ENCODE results near the gene OPHN1.
"Not testable (repeated sequence)": the region's sequence is repeated elsewhere in the genome, so short reads cannot be mapped to it uniquely, and the experiment has no call there.

The OPHN1 gene

GRCh38 chrX:68421636-68422035 lies 11.7 kb downstream of the OPHN1 start:
- DNase-seq, result no peak

- DNase-seq, result no peak
Measured at GRCh38 chrX:68420559-68420958, 12.7 kb downstream of the OPHN1 start.

DNA sequence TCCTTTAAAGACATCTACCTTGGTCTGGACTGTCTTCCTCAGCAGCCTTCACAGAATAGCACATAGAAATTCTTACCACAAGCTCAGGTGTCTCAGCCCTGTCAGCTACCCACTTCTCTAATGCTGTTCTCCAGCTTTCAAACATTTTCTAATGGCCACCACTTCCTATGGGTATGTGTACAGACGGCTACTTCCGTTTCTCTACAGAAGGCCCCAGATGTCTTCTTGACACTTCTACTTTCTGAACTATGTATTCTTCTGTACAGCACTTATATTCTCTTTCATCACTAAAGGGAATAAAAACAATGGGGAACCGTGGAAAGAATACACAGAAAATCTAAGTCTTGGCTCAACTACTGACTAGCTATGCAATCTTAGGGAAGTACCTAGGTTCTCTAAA lies 13.3 kb downstream of the OPHN1 start:
- DNase-seq, result no peak

DNA sequence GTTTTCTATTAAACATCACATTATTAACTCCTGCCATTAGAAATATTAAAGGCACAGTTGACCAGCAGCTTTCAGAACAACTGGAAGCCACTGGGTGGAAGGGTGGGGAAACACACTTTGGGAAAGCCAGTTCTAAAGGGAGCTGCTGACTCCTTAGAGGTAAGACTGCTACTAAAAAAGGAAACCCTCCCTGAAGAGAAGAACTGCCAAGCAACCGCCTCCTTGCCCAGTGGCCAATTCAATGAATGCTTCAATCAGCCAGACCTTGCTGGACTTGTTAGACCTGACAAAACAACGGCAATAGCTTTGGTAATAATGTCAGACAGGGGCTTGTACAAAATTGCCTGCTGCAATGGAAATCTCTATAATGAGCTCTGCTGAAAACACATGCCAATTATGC lies 15.6 kb downstream of the OPHN1 start:
- DNase-seq, result no peak

- no peak for DNase-seq
Measured at GRCh38 chrX:68416592-68416991, 16.7 kb downstream of the OPHN1 start.

GRCh38 chrX:68415316-68415715 lies 18.0 kb downstream of the OPHN1 start:
- DNase-seq, result no peak

- no peak for DNase-seq
Measured at GRCh38 chrX:68413254-68413653, 20.0 kb downstream of the OPHN1 start.

GRCh38 chrX:68411729-68412128 lies 21.6 kb downstream of the OPHN1 start:
- DNase-seq, result no peak

DNA sequence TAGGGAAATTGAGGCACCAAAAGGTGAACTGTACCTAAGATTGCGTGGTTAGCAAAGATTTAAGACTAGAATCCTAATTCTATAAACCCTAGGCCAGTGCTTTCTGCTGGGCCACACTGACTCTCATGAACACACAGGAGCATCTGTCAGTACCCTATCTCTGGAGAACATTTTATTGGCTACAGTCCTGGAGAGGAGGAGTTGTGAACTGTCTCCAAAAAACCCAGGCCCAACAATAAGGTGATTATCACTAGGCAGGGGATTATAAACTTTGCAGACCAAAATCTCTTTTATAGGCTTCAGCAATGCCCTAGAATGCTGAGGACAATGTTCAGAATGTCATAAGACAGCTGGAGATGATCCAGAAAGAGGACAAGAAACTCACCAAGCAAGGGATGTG lies 24.1 kb downstream of the OPHN1 start:
- DNase-seq, result no peak

DNA sequence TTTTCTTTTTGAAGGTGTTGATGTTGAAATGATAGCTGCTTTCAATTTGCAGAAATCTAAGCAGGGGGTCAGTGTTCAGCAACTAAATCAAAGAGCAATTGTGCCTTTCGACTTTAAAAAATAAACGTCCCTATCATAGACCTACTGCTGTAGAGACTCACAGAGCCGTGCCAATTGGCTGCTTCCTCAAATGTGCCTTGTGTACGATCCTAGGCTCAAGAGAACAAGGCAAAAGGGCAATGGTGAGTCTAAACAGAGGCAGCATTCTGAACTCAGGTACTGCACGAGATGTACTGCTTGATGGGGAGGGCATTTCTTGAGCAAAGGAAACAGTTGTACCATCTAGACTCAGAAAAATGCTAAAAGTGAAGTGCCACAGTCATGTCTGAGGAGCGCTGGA lies 29.8 kb downstream of the OPHN1 start:
- no peak for DNase-seq

DNA sequence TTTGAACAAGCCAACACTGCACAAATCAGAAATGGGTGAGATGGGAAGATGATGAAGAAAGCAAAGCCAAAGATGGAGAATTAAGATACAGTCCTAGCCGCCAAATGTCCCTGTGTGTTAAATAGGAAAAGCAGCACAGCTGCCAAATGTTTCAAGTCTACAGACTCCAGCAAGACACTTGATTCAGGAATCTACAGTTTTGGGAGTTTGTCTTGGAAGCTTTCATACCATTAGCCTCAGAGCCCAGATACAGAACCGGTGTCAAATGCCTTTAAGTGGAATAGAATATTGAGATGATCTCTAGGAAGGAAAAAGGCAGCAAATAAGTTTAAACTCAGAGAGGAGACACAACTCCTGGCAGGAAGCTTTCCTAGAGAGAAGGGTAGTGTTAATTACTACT lies 30.3 kb downstream of the OPHN1 start:
- no peak for DNase-seq

DNA sequence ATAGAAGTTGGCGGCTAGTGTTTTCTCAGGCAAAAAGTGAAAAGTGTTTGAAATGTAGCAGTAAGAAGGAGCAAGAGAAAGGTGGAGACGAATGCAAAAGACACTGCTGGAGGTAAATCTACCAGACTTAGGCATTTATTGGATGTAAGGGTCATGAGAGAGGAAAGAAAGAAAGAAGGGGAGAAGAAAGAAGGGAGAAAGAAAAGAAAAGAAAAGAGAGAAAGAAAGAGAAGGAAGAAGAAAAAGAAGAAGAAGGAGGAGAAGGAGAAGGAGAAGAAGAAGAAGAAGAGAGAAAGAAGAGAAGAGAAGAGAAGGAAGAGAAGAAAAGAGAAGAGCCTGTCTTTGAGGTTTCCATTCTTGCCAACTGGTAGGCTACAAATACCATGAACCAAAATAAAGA lies 31.2 kb downstream of the OPHN1 start:
- DNase-seq, result no peak

- DNase-seq, result no peak
Measured at GRCh38 chrX:68398291-68398690, 35.0 kb downstream of the OPHN1 start.

DNA sequence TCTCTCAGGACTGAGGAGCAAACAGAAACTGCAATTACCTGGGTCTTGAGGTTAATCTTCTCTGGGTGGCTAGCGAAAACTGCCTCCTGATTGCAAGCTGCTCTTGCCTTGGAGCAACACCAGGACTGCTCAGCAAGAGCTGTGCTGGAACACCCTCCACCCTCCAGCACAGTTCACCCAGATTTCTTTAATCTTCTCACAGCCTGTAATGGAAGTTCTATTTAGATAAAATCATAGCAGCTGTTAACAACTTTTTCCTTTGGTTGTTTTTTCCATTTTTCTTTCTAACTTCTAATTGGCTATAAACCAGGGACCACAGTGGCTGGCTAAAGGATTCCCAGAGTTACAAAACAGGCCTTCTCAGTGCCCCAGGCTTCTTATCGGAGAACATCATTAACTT lies 36.3 kb downstream of the OPHN1 start:
- DNase-seq, result no peak

DNA sequence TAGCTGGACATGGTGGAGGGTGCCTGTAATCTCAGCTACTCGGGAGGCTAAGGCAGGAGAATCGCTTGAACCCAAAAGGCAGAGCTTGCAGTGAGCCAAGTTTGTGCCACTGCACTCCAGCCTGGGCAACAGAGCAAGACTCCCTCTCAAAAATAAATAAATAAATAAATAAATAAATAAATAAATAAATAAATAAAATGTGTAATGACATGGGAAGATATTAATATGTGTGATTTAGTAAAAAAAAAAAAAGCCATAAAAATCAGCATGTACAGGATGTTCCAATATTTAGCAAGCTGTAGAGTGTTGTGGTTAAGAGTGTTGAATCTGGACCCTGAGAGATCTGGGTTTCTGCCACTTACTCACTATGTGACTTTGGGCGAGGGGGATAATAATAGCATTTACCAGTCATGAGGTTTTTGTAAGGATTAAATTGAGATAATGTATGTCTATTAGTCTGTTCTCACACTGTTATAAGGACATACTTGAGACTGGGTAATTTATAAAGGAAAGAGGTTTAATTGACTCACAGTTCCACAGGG lies 43.8 kb downstream of the OPHN1 start:
- DNase-seq, result not testable (repeated sequence)

DNA sequence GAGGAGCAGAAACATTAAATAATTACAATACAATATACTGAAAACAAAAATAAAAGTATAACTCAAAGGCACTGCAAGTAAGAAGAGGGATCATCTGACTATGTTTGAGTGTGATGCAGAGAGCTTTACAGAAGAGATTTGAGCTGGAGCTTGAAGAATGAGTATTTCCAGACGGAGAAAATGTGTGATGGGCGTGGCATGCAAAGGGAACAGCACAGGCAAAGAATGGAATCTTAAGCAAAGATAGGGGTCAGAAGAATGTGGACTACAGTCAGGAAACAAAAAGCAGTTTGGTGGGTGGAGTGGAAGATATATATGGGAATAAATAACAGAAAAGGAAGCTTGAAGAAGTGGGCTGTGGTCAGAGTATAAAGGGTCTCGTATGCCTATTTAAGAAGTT lies 45.5 kb downstream of the OPHN1 start:
- no peak for DNase-seq

DNA sequence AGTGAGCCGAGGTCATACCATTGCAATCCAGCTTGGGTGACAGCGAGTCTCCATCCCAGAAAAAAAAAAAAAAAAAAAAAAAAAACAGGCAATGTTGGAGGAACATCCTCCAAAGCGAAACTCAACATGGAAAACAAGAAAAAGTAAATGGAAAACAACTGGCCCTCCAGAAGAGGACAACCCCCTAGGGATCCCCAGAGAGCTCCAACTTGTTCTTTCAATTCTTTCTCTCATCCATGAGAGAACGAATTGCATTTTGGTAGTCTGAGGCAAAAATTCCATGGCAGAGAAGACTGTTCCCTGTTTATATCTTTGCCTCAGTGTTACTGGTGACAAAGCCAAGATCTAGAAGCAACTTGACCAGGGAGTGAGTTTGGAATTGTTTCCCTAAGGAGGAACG lies 49.8 kb downstream of the OPHN1 start:
- DNase-seq, result no peak

- DNase-seq, result not testable (repeated sequence)
Measured at GRCh38 chrX:68377579-68377978, 55.7 kb downstream of the OPHN1 start.

DNA sequence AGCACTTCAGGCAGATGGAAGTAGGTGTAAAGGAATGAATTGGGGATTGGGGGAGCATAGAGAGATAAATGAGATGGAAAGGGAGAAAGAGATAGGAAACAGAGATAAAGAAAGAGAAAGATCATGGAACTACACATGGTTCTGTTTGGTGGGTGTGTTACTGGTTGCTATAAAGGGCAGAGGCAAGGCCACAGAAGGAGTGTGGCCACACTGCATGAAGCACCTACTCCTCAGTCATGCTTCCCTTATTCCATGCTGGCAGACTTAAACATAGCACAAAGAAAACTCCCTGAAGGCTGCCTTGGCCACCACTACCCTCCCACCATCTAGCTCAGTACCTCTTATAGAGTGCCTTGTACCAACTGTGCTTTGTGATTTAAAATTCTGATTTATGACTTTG lies 56.9 kb downstream of the OPHN1 start:
- DNase-seq, result no peak

- DNase-seq, result no peak
Measured at GRCh38 chrX:68375803-68376202, 57.5 kb downstream of the OPHN1 start.

- DNase-seq, result no peak
Measured at GRCh38 chrX:68372665-68373064, 60.6 kb downstream of the OPHN1 start.

DNA sequence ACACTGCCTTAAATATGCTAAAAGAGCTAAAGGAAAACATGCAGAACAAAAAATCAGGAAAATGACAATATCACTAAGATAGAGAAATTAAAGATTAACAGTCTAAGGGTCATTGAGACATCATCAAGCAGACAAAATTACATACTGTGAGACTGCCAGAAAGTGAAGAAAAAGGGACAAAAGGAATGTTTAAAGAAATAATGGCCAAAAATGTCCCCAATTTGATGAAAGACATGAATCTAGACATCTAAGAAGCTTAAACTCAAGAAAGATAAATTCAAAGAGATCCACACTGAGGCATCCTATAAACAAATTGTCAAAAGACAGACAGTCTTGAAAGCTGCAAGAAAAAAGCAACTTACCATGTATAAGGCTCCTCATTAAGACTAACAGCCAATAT lies 63.7 kb downstream of the OPHN1 start:
- DNase-seq, result no peak

- no peak for DNase-seq
Measured at GRCh38 chrX:68365341-68365740, 68.0 kb downstream of the OPHN1 start.

GRCh38 chrX:68363984-68364383 lies 69.3 kb downstream of the OPHN1 start:
- DNase-seq, result no peak

DNA sequence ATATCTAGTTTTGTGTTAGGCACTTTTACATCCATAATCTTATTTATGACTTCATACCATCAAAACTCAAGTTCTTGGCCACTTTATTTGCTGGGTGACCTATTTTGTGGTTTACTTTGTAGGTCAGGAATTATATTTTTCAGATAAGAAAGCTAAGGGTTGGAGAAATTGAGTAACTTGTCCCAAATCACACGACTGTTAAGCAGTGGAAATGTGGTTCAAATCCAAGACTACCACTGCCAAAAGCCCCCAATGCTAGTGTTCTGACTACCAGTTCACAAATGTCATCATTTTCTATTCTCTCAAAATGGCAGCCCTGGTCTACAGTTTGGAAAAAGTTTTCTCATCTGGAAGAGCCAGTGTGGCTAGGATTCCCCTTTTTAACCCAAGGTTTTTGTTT lies 74.6 kb downstream of the OPHN1 start:
- no peak for DNase-seq

- DNase-seq, result no peak
Measured at GRCh38 chrX:68355629-68355920, 77.7 kb downstream of the OPHN1 start.
